Measurements from ENCODE around the gene FOXJ3.

- TF ChIP-seq ZNF274 (IDR thresholded peaks at IDR 0.05; ENCODE audit: low read depth, low read length) = no peak
- no peak for TF ChIP-seq YY1 (IDR thresholded peaks at IDR 0.05; ENCODE audit: insufficient read depth, insufficient read length)
- no peak for TF ChIP-seq SUZ12 (IDR thresholded peaks at IDR 0.05; ENCODE audit: extremely low read depth, insufficient read depth, insufficient read length)
Measured at GRCh38 chr1:42173961-42174735, 160.9 kb downstream of the FOXJ3 start.
